Activated naive CD4-positive, alpha-beta T cell treated with anti-CD3 and anti-CD28 coated beads, Interleukin-2, amount 50 U/mL, for 24 hours (primary cell): ENCODE results near the gene PEX7.
"Not testable (repeated sequence)": the region's sequence is repeated elsewhere in the genome, so short reads cannot be mapped to it uniquely, and the experiment has no call there.

Experiments
- H3K27ac Mint-ChIP-seq: one replicate; pipeline ENCODE4 v1.8.0; 2021; ENCODE audit warnings: mild to moderate bottlenecking, mixed read lengths
- H3K27me3 Mint-ChIP-seq: one replicate; pipeline ENCODE4 v1.8.0; 2021; ENCODE audit warnings: mixed read lengths
- H3K36me3 Mint-ChIP-seq: one replicate; pipeline ENCODE4 v1.8.0; 2021; ENCODE audit warnings: mixed read lengths
- H3K4me1 Mint-ChIP-seq: one replicate; pipeline ENCODE4 v1.8.0; 2021; ENCODE audit warnings: mixed read lengths
- H3K4me3 Mint-ChIP-seq: one replicate; pipeline ENCODE4 v1.8.0; 2021; ENCODE audit warnings: mild to moderate bottlenecking, mixed read lengths
- H3K9me3 Mint-ChIP-seq: one replicate; pipeline ENCODE4 v1.8.0; 2021; ENCODE audit warnings: mixed read lengths

Gene PEX7

GRCh38 chr6:136893187-136893586 is 70.8 kb downstream of the PEX7 start:
- no peak overlapping the region for H3K27ac Mint-ChIP-seq
- H3K4me3 Mint-ChIP-seq = no peak overlapping the region
- no peaks in the 10 kb centered on the region for H3K27me3 Mint-ChIP-seq
- no peaks in the 10 kb centered on the region for H3K9me3 Mint-ChIP-seq
- peaks cover 12% of the 10 kb centered on the region for H3K36me3 Mint-ChIP-seq
- H3K4me1 Mint-ChIP-seq = peaks cover 5% of the 10 kb centered on the region

GRCh38 chr6:136895901-136896300 is 73.5 kb downstream of the PEX7 start:
- Mint-ChIP-seq H3K36me3 (peaks cover 19% of the 10 kb centered on the region), H3K27me3 (no peaks in the 10 kb centered on the region), H3K4me1 (no peaks in the 10 kb centered on the region), H3K9me3 (no peaks in the 10 kb centered on the region), H3K4me3 (no peak overlapping the region), H3K27ac (no peak overlapping the region)

- Mint-ChIP-seq H3K27me3 (no peaks in the 10 kb centered on the region), H3K27ac (no peak overlapping the region), H3K9me3 (no peaks in the 10 kb centered on the region), H3K36me3 (peaks cover 24% of the 10 kb centered on the region), H3K4me3 (no peak overlapping the region), H3K4me1 (no peaks in the 10 kb centered on the region)
Measured at GRCh38 chr6:136897071-136897470, 74.7 kb downstream of the PEX7 start.

- Mint-ChIP-seq H3K36me3 (peaks cover 25% of the 10 kb centered on the region), H3K4me3 (no peak overlapping the region)
Measured at GRCh38 chr6:136901212-136901784, 78.9 kb downstream of the PEX7 start.

DNA sequence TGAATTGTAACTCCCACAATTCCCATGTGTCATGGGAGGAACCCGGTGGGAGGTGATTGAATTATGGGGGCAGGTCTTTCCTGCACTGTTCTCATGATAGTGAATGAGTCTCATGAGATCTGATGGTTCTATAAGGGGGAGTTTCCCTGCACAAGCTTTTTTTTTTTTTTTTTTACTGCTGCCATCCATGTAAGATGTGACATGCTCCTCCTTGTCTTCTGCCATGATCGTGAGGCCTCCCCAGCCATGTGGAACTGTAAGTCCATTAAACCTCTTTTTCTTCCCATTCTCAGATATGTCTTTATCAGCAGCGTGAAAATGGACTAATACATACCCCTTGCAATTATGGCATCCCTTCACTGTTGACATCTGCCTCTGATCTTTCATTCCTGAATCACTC is 82.1 kb downstream of the PEX7 start:
- H3K4me3 Mint-ChIP-seq, H3K27me3 Mint-ChIP-seq, H3K4me1 Mint-ChIP-seq, H3K9me3 Mint-ChIP-seq, H3K27ac Mint-ChIP-seq: not testable (repeated sequence)
- H3K36me3 Mint-ChIP-seq = peaks cover 25% of the 10 kb centered on the region

More at GRCh38 chr6:136901212-136901784, 78.9 kb downstream of the PEX7 start:
- Mint-ChIP-seq H3K27ac (no peak overlapping the region), H3K27me3 (no peaks in the 10 kb centered on the region), H3K9me3 (no peaks in the 10 kb centered on the region), H3K4me1 (no peaks in the 10 kb centered on the region)

- Mint-ChIP-seq H3K9me3 (no peaks in the 10 kb centered on the region), H3K36me3 (peaks cover 28% of the 10 kb centered on the region), H3K27me3 (peaks cover 7% of the 10 kb centered on the region), H3K4me1 (peaks cover under 1% of the 10 kb centered on the region), H3K4me3 (no peak overlapping the region), H3K27ac (no peak overlapping the region)
Measured at GRCh38 chr6:136914947-136915346, 92.6 kb downstream of the PEX7 start.

DNA sequence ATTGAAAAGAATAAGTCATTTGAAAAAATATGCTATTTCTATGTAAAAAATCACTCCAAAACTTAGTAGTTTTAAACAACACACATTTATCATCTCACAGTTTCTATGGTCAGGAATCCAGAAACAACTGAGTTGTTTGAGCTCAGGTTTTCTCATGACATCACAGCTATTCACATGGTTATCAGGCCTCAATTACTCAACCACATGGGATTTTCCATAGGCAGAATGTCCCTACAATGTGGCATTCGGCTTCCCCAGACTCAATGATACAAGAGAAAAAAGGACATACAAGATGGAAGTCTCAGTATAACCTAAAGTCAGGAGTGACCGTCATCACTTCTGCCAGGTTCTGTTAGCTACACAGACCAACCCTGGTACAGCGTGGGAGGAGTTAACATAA is 96.3 kb downstream of the PEX7 start:
- Mint-ChIP-seq H3K4me3 (no peak overlapping the region), H3K36me3 (peaks cover 12% of the 10 kb centered on the region), H3K4me1 (peaks cover 14% of the 10 kb centered on the region), H3K27me3 (peaks cover 18% of the 10 kb centered on the region), H3K9me3 (no peaks in the 10 kb centered on the region), H3K27ac (no peak overlapping the region)

- peaks cover 19% of the 10 kb centered on the region for H3K4me1 Mint-ChIP-seq
- peak overlapping the region; percentile 83 for H3K4me3 Mint-ChIP-seq
- H3K27me3 Mint-ChIP-seq = peaks cover 29% of the 10 kb centered on the region
- H3K36me3 Mint-ChIP-seq = peaks cover 8% of the 10 kb centered on the region
- no peaks in the 10 kb centered on the region for H3K9me3 Mint-ChIP-seq
- no peak overlapping the region for H3K27ac Mint-ChIP-seq
Measured at GRCh38 chr6:136920216-136920615, 97.8 kb downstream of the PEX7 start.

DNA sequence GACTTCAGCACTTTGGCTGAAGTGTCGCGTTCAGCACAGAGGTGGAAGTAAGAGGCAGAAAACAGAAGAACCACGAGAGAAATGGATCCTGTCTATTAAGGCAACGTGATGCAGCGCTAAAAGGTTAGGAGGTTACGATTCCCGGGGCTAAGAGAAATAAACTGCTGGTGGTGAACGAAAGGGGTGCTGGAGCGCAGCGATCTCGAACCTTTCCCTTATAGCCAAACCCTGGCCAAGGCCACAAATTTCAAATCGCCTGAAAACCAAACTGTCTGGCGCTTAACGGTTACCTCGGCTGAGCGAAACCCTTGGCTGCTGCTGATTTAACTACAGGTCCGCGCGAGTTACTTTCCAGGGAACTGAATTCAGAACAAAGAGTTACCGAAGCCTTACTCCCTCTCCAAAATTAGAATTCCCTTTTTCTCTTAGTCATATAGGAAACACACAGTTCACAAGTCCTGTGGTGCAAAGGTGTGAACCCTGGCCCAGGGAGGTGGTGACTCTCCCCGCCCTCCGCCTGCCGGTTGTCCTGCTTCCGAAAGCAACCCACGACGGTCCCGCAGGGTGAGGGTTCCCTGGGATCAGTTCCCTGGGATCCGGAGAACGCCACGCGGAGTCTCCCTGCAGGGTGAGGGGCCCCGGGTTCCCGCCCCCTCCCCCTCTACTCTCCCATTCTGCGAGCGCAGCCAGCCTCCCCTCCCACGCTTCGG is 98.4 kb downstream of the PEX7 start:
- H3K27ac Mint-ChIP-seq = no peak overlapping the region
- H3K4me3 Mint-ChIP-seq = peak overlapping the region; percentile 83
- H3K27me3 Mint-ChIP-seq = peaks cover 29% of the 10 kb centered on the region
- H3K9me3 Mint-ChIP-seq = no peaks in the 10 kb centered on the region
- peaks cover 19% of the 10 kb centered on the region for H3K4me1 Mint-ChIP-seq
- peaks cover 5% of the 10 kb centered on the region for H3K36me3 Mint-ChIP-seq

DNA sequence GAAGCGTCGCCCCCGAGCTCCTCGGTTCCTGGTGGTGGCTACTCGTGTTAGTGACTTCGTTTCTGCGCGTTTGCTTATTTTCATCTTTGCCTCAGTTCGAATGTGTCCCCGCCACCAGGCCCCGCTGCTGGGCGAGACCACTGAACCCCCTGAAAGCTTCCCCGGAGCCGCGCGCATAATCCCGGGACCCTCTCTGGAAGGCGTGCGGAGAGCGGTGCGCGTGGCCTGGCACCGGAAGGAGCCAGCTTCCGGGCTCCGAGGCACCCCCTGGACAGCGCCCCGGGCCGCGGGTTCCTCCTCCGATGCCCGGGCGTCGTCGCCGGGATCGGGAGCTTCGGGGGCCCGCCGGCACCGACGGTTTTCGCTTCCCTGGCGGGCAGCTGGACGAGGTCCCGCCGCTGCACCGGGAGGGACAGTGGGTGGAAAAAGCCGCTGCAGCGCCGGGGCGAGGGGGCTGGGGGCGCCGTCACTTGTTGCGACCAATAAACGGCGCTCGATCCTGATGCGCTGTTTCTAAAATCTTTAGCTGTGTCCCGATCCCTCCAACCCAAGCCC is 99.1 kb downstream of the PEX7 start:
- peaks cover 19% of the 10 kb centered on the region for H3K4me1 Mint-ChIP-seq
- H3K36me3 Mint-ChIP-seq = peaks cover 4% of the 10 kb centered on the region
- H3K4me3 Mint-ChIP-seq = peak overlapping the region; percentile 83
- peaks cover 29% of the 10 kb centered on the region for H3K27me3 Mint-ChIP-seq
- no peaks in the 10 kb centered on the region for H3K9me3 Mint-ChIP-seq
- no peak overlapping the region for H3K27ac Mint-ChIP-seq

- Mint-ChIP-seq H3K27ac (no peak within 1 kb of the TSS), H3K27me3 (peaks cover 29% of the 10 kb centered on the region), H3K9me3 (no peaks in the 10 kb centered on the region)
Measured at GRCh38 chr6:136921936-136922684, 99.7 kb downstream of the PEX7 start, which contains the start of gene SLC35D3. TSS of gene SLC35D3 (plus strand) at chr6:136922301. CDS start at chr6:136922429, 128 bp downstream.

DNA sequence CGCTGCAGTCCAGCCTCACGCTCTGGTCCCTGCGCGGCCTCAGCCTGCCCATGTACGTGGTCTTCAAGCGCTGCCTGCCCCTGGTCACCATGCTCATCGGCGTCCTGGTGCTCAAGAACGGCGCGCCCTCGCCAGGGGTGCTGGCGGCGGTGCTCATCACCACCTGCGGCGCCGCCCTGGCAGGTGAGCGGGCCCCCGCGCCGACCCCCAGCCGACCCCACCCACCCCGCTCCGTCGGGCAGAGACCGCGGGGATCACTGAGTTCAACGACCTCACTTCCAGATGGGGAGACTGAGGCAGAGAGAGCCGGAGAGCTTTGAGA is 100.3 kb downstream of the PEX7 start:
- no peak overlapping the region for H3K27ac Mint-ChIP-seq
- no peaks in the 10 kb centered on the region for H3K9me3 Mint-ChIP-seq
- peaks cover 29% of the 10 kb centered on the region for H3K27me3 Mint-ChIP-seq
- H3K4me1 Mint-ChIP-seq = peaks cover 19% of the 10 kb centered on the region
- H3K4me3 Mint-ChIP-seq = peak overlapping the region; percentile 83
- H3K36me3 Mint-ChIP-seq = peaks cover 1% of the 10 kb centered on the region

More at GRCh38 chr6:136921936-136922684, 99.7 kb downstream of the PEX7 start, which contains the start of gene SLC35D3:
- Mint-ChIP-seq H3K36me3 (peaks cover 1% of the 10 kb centered on the region), H3K4me1 (peaks cover 19% of the 10 kb centered on the region), H3K4me3 (peak within 1 kb of the TSS; percentile 83)

GRCh38 chr6:136923116-136923953 is 100.9 kb downstream of the PEX7 start:
- peak overlapping the region; percentile 77 for H3K4me3 Mint-ChIP-seq
- H3K27me3 Mint-ChIP-seq = peaks cover 29% of the 10 kb centered on the region
- H3K36me3 Mint-ChIP-seq = peaks cover 1% of the 10 kb centered on the region
- peaks cover 19% of the 10 kb centered on the region for H3K4me1 Mint-ChIP-seq
- no peak overlapping the region for H3K27ac Mint-ChIP-seq
- no peaks in the 10 kb centered on the region for H3K9me3 Mint-ChIP-seq

DNA sequence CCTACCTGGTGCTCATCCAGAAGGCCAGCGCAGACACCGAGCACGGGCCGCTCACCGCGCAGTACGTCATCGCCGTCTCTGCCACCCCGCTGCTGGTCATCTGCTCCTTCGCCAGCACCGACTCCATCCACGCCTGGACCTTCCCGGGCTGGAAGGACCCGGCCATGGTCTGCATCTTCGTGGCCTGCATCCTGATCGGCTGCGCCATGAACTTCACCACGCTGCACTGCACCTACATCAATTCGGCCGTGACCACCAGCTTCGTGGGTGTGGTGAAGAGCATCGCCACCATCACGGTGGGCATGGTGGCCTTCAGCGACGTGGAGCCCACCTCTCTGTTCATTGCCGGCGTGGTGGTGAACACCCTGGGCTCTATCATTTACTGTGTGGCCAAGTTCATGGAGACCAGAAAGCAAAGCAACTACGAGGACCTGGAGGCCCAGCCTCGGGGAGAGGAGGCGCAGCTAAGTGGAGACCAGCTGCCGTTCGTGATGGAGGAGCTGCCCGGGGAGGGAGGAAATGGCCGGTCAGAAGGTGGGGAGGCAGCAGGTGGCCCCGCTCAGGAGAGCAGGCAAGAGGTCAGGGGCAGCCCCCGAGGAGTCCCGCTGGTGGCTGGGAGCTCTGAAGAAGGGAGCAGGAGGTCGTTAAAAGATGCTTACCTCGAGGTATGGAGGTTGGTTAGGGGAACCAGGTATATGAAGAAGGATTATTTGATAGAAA is 101.7 kb downstream of the PEX7 start:
- Mint-ChIP-seq H3K4me3 (peak overlapping the region; percentile 77), H3K36me3 (no peaks in the 10 kb centered on the region), H3K27me3 (peaks cover 26% of the 10 kb centered on the region), H3K4me1 (peaks cover 19% of the 10 kb centered on the region), H3K27ac (no peak overlapping the region), H3K9me3 (no peaks in the 10 kb centered on the region)
